BE2C (cell line): ENCODE measurements around the gene SOX10.
A peak's percentile ranks its signal among the peaks of the same experiment; 100 is the strongest.
"Not testable (repeated sequence)": the region's sequence is repeated elsewhere in the genome, so short reads cannot be mapped to it uniquely, and the experiment has no call there.

ENCODE experiments used
- DNase-seq: peaks from one replicate; pipeline ENCODE4 v3.0.0-alpha.2; 2020
- H3K27me3 ChIP-seq: fragments of 250-450 bp; sonication (Bioruptor Pico); 2 replicates; pipeline ENCODE4 v1.5.1; 2020; ENCODE audit warnings: mild to moderate bottlenecking
- H3K36me3 ChIP-seq: fragments of 250-450 bp; sonication (Bioruptor Pico); 2 replicates; pipeline ENCODE4 v1.5.1; 2020; ENCODE audit warnings: mild to moderate bottlenecking
- H3K4me1 ChIP-seq: fragments of 250-450 bp; sonication (Bioruptor Pico); 2 replicates; pipeline ENCODE4 v1.5.1; 2020
- H3K4me3 ChIP-seq: 2 replicates; pipeline ENCODE4 v1.5.1; 2011; ENCODE audit warnings: low read depth, low read length
- H3K9me3 ChIP-seq: fragments of 250-450 bp; sonication (Bioruptor Pico); 2 replicates; pipeline ENCODE4 v1.5.1; 2020
- CTCF ChIP-seq: IDR thresholded peaks from 2 replicates; pipeline ENCODE4 v1.5.1; 2012; ENCODE audit warnings: mild to moderate bottlenecking, low read depth, low read length

Gene SOX10

GRCh38 chr22:37951305-37951704, 33.0 kb downstream of the SOX10 start:
- DNase-seq = no peak
- H3K9me3 ChIP-seq = no peaks in the 10 kb centered on the region
- no peaks in the 10 kb centered on the region for H3K27me3 ChIP-seq
- H3K4me1 ChIP-seq = no peaks in the 10 kb centered on the region
- H3K36me3 ChIP-seq = no peaks in the 10 kb centered on the region
- H3K4me3 ChIP-seq = no peak overlapping the region
- 0 out of 2 replicates have a peak, but pooled peaks have one; percentile 2 for TF ChIP-seq CTCF

- H3K9me3 ChIP-seq, H3K4me3 ChIP-seq, H3K27me3 ChIP-seq, H3K4me1 ChIP-seq, H3K36me3 ChIP-seq, DNase-seq: not testable (repeated sequence)
Measured at GRCh38 chr22:37947142-37947795, 37.1 kb downstream of the SOX10 start.

- not testable (repeated sequence) for H3K36me3 ChIP-seq, H3K27me3 ChIP-seq, DNase-seq, H3K4me1 ChIP-seq, H3K9me3 ChIP-seq, H3K4me3 ChIP-seq
Measured at GRCh38 chr22:37944423-37944822, 39.9 kb downstream of the SOX10 start.

- H3K36me3 ChIP-seq = no peaks in the 10 kb centered on the region; the same call in 1 of the 2 replicates
- no peaks in the 10 kb centered on the region for H3K4me1 ChIP-seq
- H3K27me3 ChIP-seq = no peaks in the 10 kb centered on the region
- H3K4me3 ChIP-seq = no peak overlapping the region
- no peak for TF ChIP-seq CTCF
- no peaks in the 10 kb centered on the region for H3K9me3 ChIP-seq
- DNase-seq = no peak
Measured at GRCh38 chr22:37943825-37944198, 40.5 kb downstream of the SOX10 start.

- H3K4me3 ChIP-seq = no peak overlapping the region
- H3K9me3 ChIP-seq = no peaks in the 10 kb centered on the region
- DNase-seq = no peak
- no peaks in the 10 kb centered on the region; the same call in 1 of the 2 replicates for H3K36me3 ChIP-seq
- H3K27me3 ChIP-seq = no peaks in the 10 kb centered on the region
- no peaks in the 10 kb centered on the region for H3K4me1 ChIP-seq
- TF ChIP-seq CTCF = no peak
Measured at GRCh38 chr22:37943136-37943824, 41.1 kb downstream of the SOX10 start.

- H3K9me3 ChIP-seq = no peaks in the 10 kb centered on the region
- DNase-seq = no peak
- no peak overlapping the region for H3K4me3 ChIP-seq
- H3K27me3 ChIP-seq = no peaks in the 10 kb centered on the region
- H3K36me3 ChIP-seq = no peaks in the 10 kb centered on the region; the same call in 1 of the 2 replicates
- TF ChIP-seq CTCF = no peak
- no peaks in the 10 kb centered on the region for H3K4me1 ChIP-seq
Measured at GRCh38 chr22:37942133-37942532, 42.2 kb downstream of the SOX10 start.

- Histone ChIP-seq H3K4me1 (no peaks in the 10 kb centered on the region), H3K27me3 (no peaks in the 10 kb centered on the region), H3K36me3 (no peaks in the 10 kb centered on the region; the same call in 1 of the 2 replicates), H3K9me3 (no peaks in the 10 kb centered on the region), H3K4me3 (no peak overlapping the region)
- no peak for DNase-seq
- TF ChIP-seq CTCF = no peak
Measured at GRCh38 chr22:37940698-37941376, 43.5 kb downstream of the SOX10 start.
